Breast epithelium (tissue), 4 donors: Measurements from ENCODE around the gene SAT2. TPM values are rescaled to one million over a fixed set of nuclear protein-coding genes. Genes with fewer than 3 reads are reported as not detected.

Experiments used
- DNase-seq, 2 donors: peaks; one replicate each; pipeline ENCODE4 v3.0.0-alpha.2; 2019; ENCODE audit warnings: low spot score in 2 of 2
- H3K27ac ChIP-seq, 2 donors: fragments of 200-600 bp; sonication (generic) in 1 of 2; one replicate each; pipeline ENCODE4 v1.5.1; 2016 to 2019; ENCODE audit warnings: mild to moderate bottlenecking in 1 of 2
- H3K27me3 ChIP-seq, 2 donors: fragments of 200-600 bp; sonication (generic) in 1 of 2; one replicate each; pipeline versions ENCODE4 v1.5.1 to v1.6.0; 2017 to 2019; ENCODE audit warnings: control low read depth in 1 of 2, mild to moderate bottlenecking in 1 of 2
- H3K36me3 ChIP-seq: fragments of 200-600 bp; one replicate; pipeline ENCODE4 v1.5.1; 2019
- H3K4me1 ChIP-seq, 2 donors: fragments of 200-600 bp; sonication (generic); one replicate each; pipeline ENCODE4 v1.5.1; 2016 to 2019; ENCODE audit warnings: control low read depth in 1 of 2
- H3K4me3 ChIP-seq, 3 donors: fragments of 200-600 bp; sonication (generic); 1 replicate in 2 of 3; 2 replicates in 1 of 3; pipeline ENCODE4 v1.5.1; 2016 to 2019; ENCODE audit warnings: mild to moderate bottlenecking in 3 of 3, moderate library complexity in 2 of 3
- H3K9me3 ChIP-seq, 2 donors: fragments of 200-600 bp; sonication (generic) in 1 of 2; one replicate each; pipeline ENCODE4 v1.5.1; 2016 to 2019; ENCODE audit warnings: control low read depth in 1 of 2
- CTCF ChIP-seq, 3 donors: fragments of 450-650 bp; IDR thresholded peaks; one replicate each; pipeline ENCODE4 v1.5.1; 2016 to 2017; ENCODE audit warnings: antibody characterized with exemption in 3 of 3, mild to moderate bottlenecking in 3 of 3, moderate library complexity in 3 of 3
- POLR2A ChIP-seq: fragments of 450-650 bp; IDR thresholded peaks from one replicate; pipeline ENCODE4 v1.6.1; 2016; ENCODE audit warnings: antibody characterized with exemption, mild to moderate bottlenecking, moderate library complexity
- POLR2AphosphoS5 ChIP-seq, 3 donors: sonication (generic); formaldehyde crosslinking; IDR thresholded peaks; one replicate each; pipeline ENCODE4 v1.6.1; 2017; ENCODE audit warnings: antibody characterized with exemption in 3 of 3
- intact Hi-C: fragments of 100-400 bp; cut with DNase I; formaldehyde crosslinking; loops from one replicate; pipeline ENCODE4 v1.15.1; 2023; ENCODE audit warnings: low total_unique reads
- total RNA-seq, 3 donors: library from RNA; depleted of rRNA; stranded (reverse); fragments of >200 nt; gene quantifications; one replicate each; pipeline ENCODE4 v1.1.0, GENCODE V29; 2016

The SAT2 gene
- total RNA-seq, 3 donors from 2014 or later = 52.5 to 78.4 (median 62.9) TPM

GRCh38 chr17:7667656-7668406, 40.2 kb upstream of the SAT2 start:
- Histone ChIP-seq H3K27ac (no peak overlapping the region), H3K4me3 (no peak overlapping the region), H3K36me3 (peaks cover 6% of the 10 kb centered on the region), H3K4me1 (no peaks in the 10 kb centered on the region), H3K27me3 (no peaks in the 10 kb centered on the region), H3K9me3 (no peaks in the 10 kb centered on the region)
- no peak for DNase-seq
- intact Hi-C loops = no loop called here
- TF ChIP-seq CTCF (IDR thresholded peaks at IDR 0.05) (no peak), POLR2AphosphoS5 (IDR thresholded peaks at IDR 0.05) (no peak), POLR2A (no peak)

- H3K36me3 ChIP-seq = no peaks in the 10 kb centered on the region
- DNase-seq = no peak
- intact Hi-C loops = no loop called here
These were observed 29.5 kb upstream of the SAT2 start for GRCh38 chr17:7656958-7657609.

GRCh38 chr17:7655541-7655840, 27.9 kb upstream of the SAT2 start:
- no peak for DNase-seq
- intact Hi-C loops = no loop called here
- H3K27ac ChIP-seq = peak overlapping the region in 1 of 2 donors; percentile 32
- no peaks in the 10 kb centered on the region for H3K36me3 ChIP-seq
- no peak overlapping the region for H3K4me3 ChIP-seq
- TF ChIP-seq CTCF (IDR thresholded peaks at IDR 0.05) (no peak), POLR2AphosphoS5 (IDR thresholded peaks at IDR 0.05) (no peak), POLR2A (no peak)
- no peaks in the 10 kb centered on the region for H3K4me1 ChIP-seq
- H3K27me3 ChIP-seq = peaks cover 0 to 4% of the 10 kb centered on the region in 2 donors
- no peaks in the 10 kb centered on the region for H3K9me3 ChIP-seq

More at GRCh38 chr17:7656958-7657609, 29.5 kb upstream of the SAT2 start:
- no peaks in the 10 kb centered on the region for H3K4me1 ChIP-seq
- no peaks in the 10 kb centered on the region for H3K27me3 ChIP-seq
- H3K27ac ChIP-seq = no peak overlapping the region
- H3K4me3 ChIP-seq = no peak overlapping the region
- TF ChIP-seq CTCF (IDR thresholded peaks at IDR 0.05) = no peak
- no peak for TF ChIP-seq POLR2AphosphoS5 (IDR thresholded peaks at IDR 0.05)
- no peak for TF ChIP-seq POLR2A
- H3K9me3 ChIP-seq = no peaks in the 10 kb centered on the region

GRCh38 chr17:7654832-7655540, 27.4 kb upstream of the SAT2 start:
- no peak overlapping the region for H3K4me3 ChIP-seq
- no peaks in the 10 kb centered on the region for H3K36me3 ChIP-seq
- H3K27me3 ChIP-seq = peaks cover 0 to 4% of the 10 kb centered on the region in 2 donors
- no peaks in the 10 kb centered on the region for H3K9me3 ChIP-seq
- H3K4me1 ChIP-seq = no peaks in the 10 kb centered on the region
- intact Hi-C loops = no loop called here
- DNase-seq = no peak
- H3K27ac ChIP-seq = peak overlapping the region in 1 of 2 donors; percentile 32
- TF ChIP-seq POLR2AphosphoS5 (IDR thresholded peaks at IDR 0.05) = no peak

DNA sequence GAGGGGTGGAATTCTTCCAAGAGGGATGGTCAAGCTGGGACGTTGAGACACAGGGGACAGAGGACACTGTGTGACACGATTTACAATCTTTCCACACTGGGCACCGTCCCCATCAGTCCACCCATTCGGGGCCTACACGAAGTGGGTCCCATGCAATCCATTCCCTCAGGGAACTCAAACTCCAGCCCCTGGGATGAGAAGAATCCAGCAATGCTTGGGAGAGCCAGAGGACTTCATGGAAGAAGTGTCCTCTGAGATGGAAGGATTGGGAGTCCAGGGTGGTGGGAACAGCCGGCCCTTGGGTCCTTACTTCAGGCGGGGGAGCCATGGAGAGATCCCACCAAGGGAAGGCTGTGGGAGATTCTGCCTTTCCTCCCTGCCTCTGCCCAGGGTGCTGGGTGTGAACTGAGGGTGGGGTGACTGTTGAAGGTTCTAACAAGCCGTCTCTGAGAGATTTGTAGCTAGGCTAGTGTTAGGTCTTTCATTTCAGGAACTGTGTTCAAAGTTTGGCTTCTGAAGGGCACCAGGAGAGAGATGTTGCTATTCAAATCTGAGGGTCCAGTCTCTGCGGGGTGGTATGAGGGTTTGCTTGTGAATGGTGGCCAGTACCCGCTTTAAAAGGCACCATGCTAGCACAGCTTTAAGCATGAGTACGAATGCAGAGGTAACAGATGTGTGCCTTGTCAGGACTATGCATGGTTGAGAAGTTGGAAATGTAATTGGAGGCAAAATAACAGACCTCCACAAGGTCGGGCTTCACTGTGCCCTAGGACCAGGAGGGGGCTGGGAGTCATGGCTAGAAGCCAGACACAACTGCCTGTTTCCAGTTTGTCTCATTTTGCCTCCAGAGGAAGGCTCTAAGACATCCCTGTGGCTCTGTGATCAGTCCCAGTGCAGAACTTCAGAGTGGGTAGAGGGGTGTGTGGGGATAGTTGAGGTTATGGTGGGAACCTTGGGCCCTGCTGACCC, 25.1 kb upstream of the SAT2 start:
- Histone ChIP-seq H3K27me3 (peaks cover 0 to 4% of the 10 kb centered on the region in 2 donors), H3K4me1 (no peaks in the 10 kb centered on the region), H3K36me3 (no peaks in the 10 kb centered on the region), H3K9me3 (no peaks in the 10 kb centered on the region), H3K4me3 (peak overlapping the region in 2 of 3 donors; percentile 57 to 75), H3K27ac (peak overlapping the region in 1 of 2 donors; percentile 53)
- intact Hi-C loops = no loop called here
- DNase-seq = no peak
- TF ChIP-seq POLR2AphosphoS5 (IDR thresholded peaks at IDR 0.05) = no peak
